Endothelial cell of umbilical vein (primary cell): Measurements from ENCODE around the gene HRH3.

Source experiments
- EZH2 ChIP-seq: IDR thresholded peaks from 2 replicates; pipeline ENCODE4 v1.6.1; 2012; ENCODE audit warnings: borderline replicate concordance, low read depth, mild to moderate bottlenecking, moderate library complexity, low read length, inconsistent platforms; ENCODE audit not compliant: severe bottlenecking
- FOS ChIP-seq: IDR thresholded peaks from 2 replicates; pipeline ENCODE4 v1.6.1; 2011; ENCODE audit warnings: mild to moderate bottlenecking, low read length, moderate library complexity, borderline replicate concordance; ENCODE audit not compliant: insufficient read depth
- GATA2 ChIP-seq: IDR thresholded peaks from 2 replicates; pipeline ENCODE4 v1.7.0; 2011; ENCODE audit warnings: low read depth, mild to moderate bottlenecking, moderate library complexity, mixed read lengths, low read length; ENCODE audit not compliant: insufficient read length, insufficient read depth
- JUN ChIP-seq: IDR thresholded peaks from 2 replicates; pipeline ENCODE4 v1.6.1; 2011; ENCODE audit warnings: borderline replicate concordance, low read depth; ENCODE audit not compliant: insufficient read length, insufficient read depth
- MYC ChIP-seq: IDR thresholded peaks from one replicate; pipeline ENCODE4 v1.6.1; 2011; ENCODE audit warnings: mild to moderate bottlenecking, low read depth, low read length
- POLR2A ChIP-seq: IDR thresholded peaks from 2 replicates; pipeline ENCODE4 v1.6.1; 2012; ENCODE audit warnings: low read depth, mild to moderate bottlenecking, control low read depth, low read length
- POLR2AphosphoS5 ChIP-seq: IDR thresholded peaks from 2 replicates; pipeline ENCODE4 v1.6.1; 2012; ENCODE audit warnings: low read depth, mild to moderate bottlenecking, control low read depth, low read length, moderate library complexity; ENCODE audit not compliant: insufficient read depth
- TF ChIP-seq, protein P1 (sequence below), 2 donors: IDR thresholded peaks; 1 replicate in 1 of 2; 2 replicates in 1 of 2; pipeline ENCODE4 v1.5.1; 2011; ENCODE audit warnings: low read length in 2 of 2, mild to moderate bottlenecking in 2 of 2, moderate library complexity in 2 of 2, control low read depth in 1 of 2, inconsistent platforms in 1 of 2, low read depth in 1 of 2; ENCODE audit not compliant: insufficient read depth in 1 of 2; ENCODE audit errors: extremely low read depth in 1 of 2
- TF ChIP-seq, protein P2 (sequence below): IDR thresholded peaks from 2 replicates; pipeline ENCODE4 v1.6.1; 2011; ENCODE audit not compliant: insufficient read depth, insufficient read length

- TF ChIP-seq, protein P1, sequence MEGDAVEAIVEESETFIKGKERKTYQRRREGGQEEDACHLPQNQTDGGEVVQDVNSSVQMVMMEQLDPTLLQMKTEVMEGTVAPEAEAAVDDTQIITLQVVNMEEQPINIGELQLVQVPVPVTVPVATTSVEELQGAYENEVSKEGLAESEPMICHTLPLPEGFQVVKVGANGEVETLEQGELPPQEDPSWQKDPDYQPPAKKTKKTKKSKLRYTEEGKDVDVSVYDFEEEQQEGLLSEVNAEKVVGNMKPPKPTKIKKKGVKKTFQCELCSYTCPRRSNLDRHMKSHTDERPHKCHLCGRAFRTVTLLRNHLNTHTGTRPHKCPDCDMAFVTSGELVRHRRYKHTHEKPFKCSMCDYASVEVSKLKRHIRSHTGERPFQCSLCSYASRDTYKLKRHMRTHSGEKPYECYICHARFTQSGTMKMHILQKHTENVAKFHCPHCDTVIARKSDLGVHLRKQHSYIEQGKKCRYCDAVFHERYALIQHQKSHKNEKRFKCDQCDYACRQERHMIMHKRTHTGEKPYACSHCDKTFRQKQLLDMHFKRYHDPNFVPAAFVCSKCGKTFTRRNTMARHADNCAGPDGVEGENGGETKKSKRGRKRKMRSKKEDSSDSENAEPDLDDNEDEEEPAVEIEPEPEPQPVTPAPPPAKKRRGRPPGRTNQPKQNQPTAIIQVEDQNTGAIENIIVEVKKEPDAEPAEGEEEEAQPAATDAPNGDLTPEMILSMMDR (IDR thresholded peaks at IDR 0.05; ENCODE audit: extremely low read depth in 1 of 2, insufficient read depth in 1 of 2, low read depth in 1 of 2, low read length in 2 of 2): no peak
- TF ChIP-seq JUN (no peak), POLR2A (no peak), EZH2 (no peak), POLR2AphosphoS5 (no peak), FOS (no peak), GATA2 (no peak), MYC (no peak)
- TF ChIP-seq, protein P2, sequence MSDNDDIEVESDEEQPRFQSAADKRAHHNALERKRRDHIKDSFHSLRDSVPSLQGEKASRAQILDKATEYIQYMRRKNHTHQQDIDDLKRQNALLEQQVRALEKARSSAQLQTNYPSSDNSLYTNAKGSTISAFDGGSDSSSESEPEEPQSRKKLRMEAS: no peak
These were observed 22.1 kb upstream of the HRH3 start for GRCh38 chr20:62242176-62242575.
